Hepatocyte (in vitro differentiated cells): ENCODE data around the gene SOBP. TPM values are rescaled to one million over a fixed set of nuclear protein-coding genes. Genes with fewer than 3 reads are reported as not detected.

ENCODE experiments used
- DNase-seq: peaks from one replicate; pipeline ENCODE4 v3.0.0-alpha.2; 2016; ENCODE audit warnings: low spot score
- H2AFZ ChIP-seq: fragments of 200-600 bp; sonication (generic); 2 replicates; pipeline ENCODE4 v1.6.0; 2016; ENCODE audit warnings: antibody characterized with exemption, mild to moderate bottlenecking
- H3K27ac ChIP-seq: fragments of 200-600 bp; sonication (generic); 2 replicates; pipeline ENCODE4 v1.5.1; 2016; ENCODE audit warnings: mild to moderate bottlenecking
- H3K27me3 ChIP-seq: fragments of 200-600 bp; sonication (generic); 2 replicates; pipeline ENCODE4 v1.6.1; 2016
- H3K36me3 ChIP-seq: fragments of 200-600 bp; sonication (generic); replicated peaks from 2 replicates; pipeline ENCODE4 v1.5.1; 2016; ENCODE audit warnings: low read depth; ENCODE audit not compliant: insufficient read depth
- H3K4me1 ChIP-seq: fragments of 200-600 bp; sonication (generic); 2 replicates; pipeline ENCODE4 v1.5.1; 2016; ENCODE audit warnings: mild to moderate bottlenecking, moderate library complexity; ENCODE audit not compliant: insufficient read depth
- H3K4me2 ChIP-seq: fragments of 200-600 bp; sonication (generic); 2 replicates; pipeline ENCODE4 v1.6.0; 2016
- H3K4me3 ChIP-seq: fragments of 200-600 bp; sonication (generic); 2 replicates; pipeline ENCODE4 v1.5.1; 2016; ENCODE audit warnings: mild to moderate bottlenecking
- H3K79me2 ChIP-seq: fragments of 200-600 bp; sonication (generic); 2 replicates; pipeline ENCODE4 v1.6.0; 2017; ENCODE audit warnings: mild to moderate bottlenecking
- H3K9me2 ChIP-seq: fragments of 200-600 bp; sonication (generic); replicated peaks from 2 replicates; pipeline ENCODE4 v1.6.0; 2017; ENCODE audit warnings: mild to moderate bottlenecking; ENCODE audit not compliant: insufficient read depth
- H3K9me3 ChIP-seq: fragments of 200-600 bp; sonication (generic); 2 replicates; pipeline ENCODE4 v1.5.1; 2016; ENCODE audit warnings: low read depth, mild to moderate bottlenecking
- H4K20me1 ChIP-seq: fragments of 200-600 bp; sonication (generic); 2 replicates; pipeline ENCODE4 v1.6.0; 2016; ENCODE audit warnings: mild to moderate bottlenecking; ENCODE audit not compliant: insufficient read depth, poor library complexity, severe bottlenecking
- EZH2 ChIP-seq: fragments of 200-600 bp; sonication (generic); IDR thresholded peaks from 2 replicates; pipeline ENCODE4 v1.6.1; 2016; ENCODE audit warnings: antibody characterized with exemption, mild to moderate bottlenecking, borderline replicate concordance
- EZH2phosphoT487 ChIP-seq: fragments of 200-600 bp; sonication (generic); IDR thresholded peaks from one replicate; pipeline ENCODE4 v1.6.1; 2018; ENCODE audit warnings: antibody characterized with exemption, mild to moderate bottlenecking, low read depth, moderate library complexity; ENCODE audit not compliant: unreplicated experiment, severe bottlenecking
- WGBS: methylation state at CpG from one replicate; pipeline ENCODE4 v1.1.6; 2016; ENCODE audit warnings: low lambda C conversion rate; ENCODE audit errors: missing lambda C conversion rate; 5-methylcytosine and 5-hydroxymethylcytosine counted together
- polyA plus RNA-seq: library from polyadenylated mRNA; unstranded; fragments of >200 nt; fragmentation: Nextera tagmentation; extraction: Ambion mirVana; gene quantifications from 2 replicates; pipeline ENCODE4 v1.2.1, GENCODE V29; 2016
- total RNA-seq: library from RNA; depleted of rRNA; stranded (reverse); fragments of >200 nt; gene quantifications from 2 replicates; pipeline ENCODE4 v1.2.3, GENCODE V29; 2014
- TF ChIP-seq, protein P1 (sequence below): fragments of 200-600 bp; sonication (generic); IDR thresholded peaks from 2 replicates; pipeline ENCODE4 v1.5.1; 2016; ENCODE audit warnings: antibody characterized with exemption, mild to moderate bottlenecking; ENCODE audit not compliant: poor library complexity

SOBP gene
- total and polyA plus RNA-seq, 2 experiments from 2014 or later = 2.1 to 2.2 TPM

- no peaks in the 10 kb centered on the region for H3K9me2 ChIP-seq
- no peak overlapping the region for H3K4me3 ChIP-seq
- TF ChIP-seq, protein P1, sequence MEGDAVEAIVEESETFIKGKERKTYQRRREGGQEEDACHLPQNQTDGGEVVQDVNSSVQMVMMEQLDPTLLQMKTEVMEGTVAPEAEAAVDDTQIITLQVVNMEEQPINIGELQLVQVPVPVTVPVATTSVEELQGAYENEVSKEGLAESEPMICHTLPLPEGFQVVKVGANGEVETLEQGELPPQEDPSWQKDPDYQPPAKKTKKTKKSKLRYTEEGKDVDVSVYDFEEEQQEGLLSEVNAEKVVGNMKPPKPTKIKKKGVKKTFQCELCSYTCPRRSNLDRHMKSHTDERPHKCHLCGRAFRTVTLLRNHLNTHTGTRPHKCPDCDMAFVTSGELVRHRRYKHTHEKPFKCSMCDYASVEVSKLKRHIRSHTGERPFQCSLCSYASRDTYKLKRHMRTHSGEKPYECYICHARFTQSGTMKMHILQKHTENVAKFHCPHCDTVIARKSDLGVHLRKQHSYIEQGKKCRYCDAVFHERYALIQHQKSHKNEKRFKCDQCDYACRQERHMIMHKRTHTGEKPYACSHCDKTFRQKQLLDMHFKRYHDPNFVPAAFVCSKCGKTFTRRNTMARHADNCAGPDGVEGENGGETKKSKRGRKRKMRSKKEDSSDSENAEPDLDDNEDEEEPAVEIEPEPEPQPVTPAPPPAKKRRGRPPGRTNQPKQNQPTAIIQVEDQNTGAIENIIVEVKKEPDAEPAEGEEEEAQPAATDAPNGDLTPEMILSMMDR = no peak
- TF ChIP-seq EZH2 (no peak), EZH2phosphoT487 (no peak)
- no peaks in the 10 kb centered on the region for H4K20me1 ChIP-seq
- H3K79me2 ChIP-seq = no peaks in the 10 kb centered on the region
- 83% methylated on average over 6 of the region's 6 CpGs for WGBS
- H3K36me3 ChIP-seq = no peaks in the 10 kb centered on the region
- no peaks in the 10 kb centered on the region for H3K27me3 ChIP-seq
- no peak overlapping the region for H3K27ac ChIP-seq
- no peaks in the 10 kb centered on the region for H3K9me3 ChIP-seq
- no peak for DNase-seq
- H3K4me2 ChIP-seq = no peak overlapping the region
- no peak overlapping the region for H2AFZ ChIP-seq
- H3K4me1 ChIP-seq = no peaks in the 10 kb centered on the region
These were observed 57.0 kb downstream of the SOBP start for GRCh38 chr6:107546691-107547450.

DNA sequence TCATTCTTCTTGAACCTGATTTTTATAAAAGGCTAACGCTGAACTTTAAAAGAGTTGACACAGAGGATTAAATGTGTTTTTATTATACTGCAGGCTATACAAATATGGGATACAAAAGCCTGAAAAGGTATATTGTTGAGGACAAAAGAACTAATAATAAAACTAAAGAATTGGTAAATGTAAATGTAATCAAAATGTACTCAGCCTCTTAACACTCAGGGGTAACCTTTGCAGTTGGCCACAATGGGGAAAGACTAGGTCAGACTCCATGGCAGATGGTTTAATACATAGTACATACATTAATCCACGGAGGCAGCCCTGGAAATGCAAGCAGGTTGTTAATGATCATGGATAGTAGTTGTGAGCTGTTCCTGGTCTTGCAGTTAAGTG lies 57.5 kb downstream of the SOBP start:
- H3K79me2 ChIP-seq = no peaks in the 10 kb centered on the region
- 80% methylated on average over 2 of the region's 2 CpGs for WGBS
- no peaks in the 10 kb centered on the region for H3K36me3 ChIP-seq
- no peak for TF ChIP-seq EZH2phosphoT487
- TF ChIP-seq EZH2 = no peak
- TF ChIP-seq, protein P1 = no peak
- H3K27ac ChIP-seq = no peak overlapping the region
- H3K27me3 ChIP-seq = no peaks in the 10 kb centered on the region
- H3K9me2 ChIP-seq = no peaks in the 10 kb centered on the region
- H3K9me3 ChIP-seq = no peaks in the 10 kb centered on the region
- H3K4me2 ChIP-seq = no peak overlapping the region
- H3K4me3 ChIP-seq = no peak overlapping the region
- H4K20me1 ChIP-seq = no peaks in the 10 kb centered on the region
- H2AFZ ChIP-seq = no peak overlapping the region
- no peaks in the 10 kb centered on the region for H3K4me1 ChIP-seq
- no peak for DNase-seq

- no peaks in the 10 kb centered on the region for H3K27me3 ChIP-seq
- H3K4me1 ChIP-seq = no peaks in the 10 kb centered on the region
- H3K9me3 ChIP-seq = no peaks in the 10 kb centered on the region
- WGBS = 95% methylated on average over 10 of the region's 10 CpGs
- DNase-seq = no peak
- H3K4me2 ChIP-seq = no peak overlapping the region
- TF ChIP-seq EZH2phosphoT487 (no peak), EZH2 (no peak)
- TF ChIP-seq, protein P1 = no peak
- H3K9me2 ChIP-seq = no peaks in the 10 kb centered on the region
- H3K4me3 ChIP-seq = no peak overlapping the region
- H3K36me3 ChIP-seq = no peaks in the 10 kb centered on the region
- H3K79me2 ChIP-seq = no peaks in the 10 kb centered on the region
- H4K20me1 ChIP-seq = no peaks in the 10 kb centered on the region
- no peak overlapping the region for H3K27ac ChIP-seq
- no peak overlapping the region for H2AFZ ChIP-seq
These were observed 60.4 kb downstream of the SOBP start for GRCh38 chr6:107550241-107550840.
